Measurements from ENCODE around the gene LY9. TPM values are rescaled to one million over a fixed set of nuclear protein-coding genes. Genes with fewer than 3 reads are reported as not detected.

LY9 gene
- total RNA-seq, 1 donor from 2014 or later, result 0.11 TPM

DNA sequence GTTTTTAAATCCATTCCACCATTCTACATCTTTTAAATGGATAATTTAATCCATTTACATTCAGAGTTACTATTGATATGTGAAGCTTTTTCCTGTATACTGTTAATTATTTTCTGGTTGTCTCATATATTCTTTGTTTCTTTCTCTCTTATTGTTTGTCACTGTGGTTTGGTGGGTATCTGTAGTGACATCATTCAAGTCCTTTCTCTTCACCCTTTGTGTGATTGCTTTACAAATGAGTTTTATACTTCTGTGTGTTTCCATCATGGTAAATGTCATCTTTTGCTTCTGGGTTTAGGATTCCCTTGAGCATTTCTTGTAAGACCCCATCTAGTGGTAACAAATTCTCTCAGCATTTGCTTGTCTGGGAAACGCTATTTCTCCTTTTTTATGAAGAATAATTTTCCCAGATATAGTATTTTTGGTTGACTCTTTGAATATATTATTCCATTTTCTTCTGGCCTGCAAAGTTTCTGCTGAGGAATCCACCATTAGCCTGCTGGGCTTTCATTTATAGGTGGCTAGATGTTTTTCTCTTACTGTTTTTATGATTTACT, 10.2 kb downstream of the LY9 start:
- no peak overlapping the region for H3K4me3 ChIP-seq
- no peak for DNase-seq (ENCODE audit: low spot score in 2 of 2)
- no peaks in the 10 kb centered on the region for H3K27me3 ChIP-seq
- H3K36me3 ChIP-seq, result no peaks in the 10 kb centered on the region
- intact Hi-C loops (cut with DNase I), result no loop called here
- peaks cover 6 to 17% of the 10 kb centered on the region in 2 donors for H3K9me3 ChIP-seq
- no peak overlapping the region for H3K27ac ChIP-seq
- H3K4me1 ChIP-seq, result no peaks in the 10 kb centered on the region
- TF ChIP-seq, protein P1, sequence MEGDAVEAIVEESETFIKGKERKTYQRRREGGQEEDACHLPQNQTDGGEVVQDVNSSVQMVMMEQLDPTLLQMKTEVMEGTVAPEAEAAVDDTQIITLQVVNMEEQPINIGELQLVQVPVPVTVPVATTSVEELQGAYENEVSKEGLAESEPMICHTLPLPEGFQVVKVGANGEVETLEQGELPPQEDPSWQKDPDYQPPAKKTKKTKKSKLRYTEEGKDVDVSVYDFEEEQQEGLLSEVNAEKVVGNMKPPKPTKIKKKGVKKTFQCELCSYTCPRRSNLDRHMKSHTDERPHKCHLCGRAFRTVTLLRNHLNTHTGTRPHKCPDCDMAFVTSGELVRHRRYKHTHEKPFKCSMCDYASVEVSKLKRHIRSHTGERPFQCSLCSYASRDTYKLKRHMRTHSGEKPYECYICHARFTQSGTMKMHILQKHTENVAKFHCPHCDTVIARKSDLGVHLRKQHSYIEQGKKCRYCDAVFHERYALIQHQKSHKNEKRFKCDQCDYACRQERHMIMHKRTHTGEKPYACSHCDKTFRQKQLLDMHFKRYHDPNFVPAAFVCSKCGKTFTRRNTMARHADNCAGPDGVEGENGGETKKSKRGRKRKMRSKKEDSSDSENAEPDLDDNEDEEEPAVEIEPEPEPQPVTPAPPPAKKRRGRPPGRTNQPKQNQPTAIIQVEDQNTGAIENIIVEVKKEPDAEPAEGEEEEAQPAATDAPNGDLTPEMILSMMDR (IDR thresholded peaks at IDR 0.05), result no peak

DNA sequence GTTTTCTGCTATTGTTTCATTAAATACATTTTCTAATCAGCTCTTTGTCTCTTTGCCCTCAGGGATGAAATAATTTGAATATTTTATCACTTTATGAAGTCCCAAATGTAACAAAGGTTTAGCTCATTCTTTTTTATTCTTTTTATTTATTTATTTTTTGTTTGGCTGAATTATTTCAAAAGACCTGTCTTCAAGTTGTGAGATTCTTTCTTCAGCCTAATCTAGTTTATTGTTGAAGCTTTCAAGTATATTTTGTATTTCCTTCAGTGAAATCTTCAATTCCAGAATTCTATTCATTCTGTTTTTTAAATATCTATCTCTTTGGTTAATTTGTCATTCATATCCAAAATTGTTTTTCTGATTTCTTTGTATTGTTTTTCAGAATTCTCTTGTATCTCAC, 10.8 kb downstream of the LY9 start:
- intact Hi-C loops (cut with DNase I), result no loop called here

DNA sequence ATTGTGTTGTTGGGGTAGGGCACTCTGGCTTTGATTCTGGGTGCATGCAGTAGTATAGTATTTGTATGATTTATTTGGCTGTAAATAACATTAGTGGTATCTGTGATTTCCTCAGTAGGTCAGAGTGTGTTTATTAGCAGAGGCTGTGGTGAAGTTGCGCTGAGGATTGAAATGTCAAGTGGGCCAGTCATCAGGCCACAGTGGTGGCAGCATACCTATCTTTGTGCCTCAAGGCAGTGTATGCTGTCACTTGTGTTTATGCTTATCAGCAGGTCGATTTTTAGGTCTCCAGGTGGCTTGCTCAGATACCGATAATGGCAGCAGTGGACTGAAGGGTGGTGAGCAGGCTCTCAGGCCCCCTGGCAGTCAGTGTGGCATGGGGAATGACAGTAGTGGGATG, 11.3 kb downstream of the LY9 start:
- Histone ChIP-seq H3K27ac (no peak overlapping the region), H3K36me3 (no peaks in the 10 kb centered on the region), H3K4me3 (no peak overlapping the region), H3K27me3 (no peaks in the 10 kb centered on the region), H3K4me1 (no peaks in the 10 kb centered on the region), H3K9me3 (peaks cover 6 to 17% of the 10 kb centered on the region in 2 donors)
- intact Hi-C loops (cut with DNase I), result no loop called here
- no peak for DNase-seq (ENCODE audit: low spot score in 2 of 2)
- TF ChIP-seq, protein P1 (IDR thresholded peaks at IDR 0.05), result no peak

More for the DNA sequence above, 10.8 kb downstream of the LY9 start:
- H3K4me3 ChIP-seq, result no peak overlapping the region
- no peak for DNase-seq (ENCODE audit: low spot score in 2 of 2)
- H3K9me3 ChIP-seq, result peaks cover 6 to 17% of the 10 kb centered on the region in 2 donors
- H3K36me3 ChIP-seq, result no peaks in the 10 kb centered on the region
- H3K27me3 ChIP-seq, result no peaks in the 10 kb centered on the region
- H3K4me1 ChIP-seq, result no peaks in the 10 kb centered on the region
- no peak overlapping the region for H3K27ac ChIP-seq
- TF ChIP-seq, protein P1 (IDR thresholded peaks at IDR 0.05), result no peak

DNA sequence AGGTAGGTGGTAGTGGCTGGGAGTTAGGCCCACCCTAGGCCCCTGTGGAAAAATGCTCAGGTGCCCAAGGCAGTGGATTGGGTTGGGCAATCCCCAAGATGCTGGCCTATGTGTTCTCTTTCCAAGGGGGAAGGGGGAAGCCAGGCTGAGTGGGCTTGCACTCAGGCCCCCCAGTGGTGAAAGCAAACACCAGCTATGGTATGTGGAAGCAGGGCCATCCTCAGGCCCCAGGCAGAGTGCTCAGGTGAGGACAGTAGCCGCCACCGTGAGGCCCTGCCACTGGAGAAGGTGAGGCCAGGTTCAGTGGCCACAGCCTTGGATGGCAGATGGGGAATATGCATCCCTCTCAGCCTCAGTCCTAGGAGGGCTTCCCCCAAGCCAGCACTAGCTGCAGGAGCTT, 11.8 kb downstream of the LY9 start:
- Histone ChIP-seq H3K27me3 (no peaks in the 10 kb centered on the region), H3K4me3 (no peak overlapping the region), H3K36me3 (no peaks in the 10 kb centered on the region), H3K27ac (no peak overlapping the region), H3K9me3 (peaks cover 6 to 17% of the 10 kb centered on the region in 2 donors), H3K4me1 (no peaks in the 10 kb centered on the region)
- intact Hi-C loops (cut with DNase I), result no loop called here
- no peak for DNase-seq (ENCODE audit: low spot score in 2 of 2)
- TF ChIP-seq, protein P1 (IDR thresholded peaks at IDR 0.05), result no peak

DNA sequence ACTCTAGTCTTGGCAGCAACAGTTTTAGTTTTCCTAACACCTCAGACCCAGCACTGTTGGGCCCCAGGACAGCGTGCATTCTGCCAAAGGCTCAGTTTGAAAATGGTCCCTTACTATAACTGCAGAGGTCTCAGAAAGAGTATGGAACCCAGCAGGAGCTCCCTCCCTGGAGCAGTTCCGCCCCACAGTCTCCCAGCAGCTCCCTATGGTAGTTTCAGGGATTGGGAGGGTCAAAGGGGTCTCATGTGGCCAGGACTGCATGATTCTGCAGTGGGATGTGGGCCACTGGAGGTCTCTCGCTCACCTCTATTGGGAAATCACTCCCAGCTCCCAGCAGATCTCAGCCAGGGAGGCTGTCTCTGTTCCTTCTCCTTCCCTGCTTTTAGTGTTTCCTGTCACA, 12.3 kb downstream of the LY9 start:
- intact Hi-C loops (cut with DNase I), result no loop called here
- Histone ChIP-seq H3K36me3 (no peaks in the 10 kb centered on the region), H3K9me3 (peaks cover 6 to 17% of the 10 kb centered on the region in 2 donors), H3K27ac (no peak overlapping the region), H3K4me1 (no peaks in the 10 kb centered on the region), H3K27me3 (no peaks in the 10 kb centered on the region), H3K4me3 (no peak overlapping the region)
- no peak for DNase-seq (ENCODE audit: low spot score in 2 of 2)
- TF ChIP-seq, protein P1 (IDR thresholded peaks at IDR 0.05), result no peak

DNA sequence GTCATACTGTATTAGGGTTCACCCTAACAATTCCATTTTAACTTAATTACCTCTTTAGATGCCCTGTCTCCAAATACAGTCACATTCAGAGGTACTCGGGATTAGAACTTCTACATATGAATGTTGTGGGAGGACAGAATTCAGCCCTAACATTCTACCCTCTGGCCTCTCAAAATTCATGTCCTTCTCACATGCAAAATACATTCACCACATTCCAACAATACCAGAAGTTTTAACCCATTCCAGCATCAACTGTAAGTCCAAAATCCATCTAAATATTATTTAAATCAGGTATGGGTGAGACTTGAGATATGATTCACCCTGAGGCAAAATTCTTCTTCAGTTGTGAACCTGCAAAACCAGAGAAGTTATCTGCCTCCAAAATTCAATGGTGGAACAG, 14.5 kb downstream of the LY9 start:
- DNase-seq (ENCODE audit: low spot score in 2 of 2), result no peak
- no peak overlapping the region for H3K4me3 ChIP-seq
- no peaks in the 10 kb centered on the region for H3K4me1 ChIP-seq
- no peaks in the 10 kb centered on the region for H3K27me3 ChIP-seq
- H3K36me3 ChIP-seq, result no peaks in the 10 kb centered on the region
- H3K9me3 ChIP-seq, result peaks cover 6 to 17% of the 10 kb centered on the region in 2 donors
- intact Hi-C loops (cut with DNase I), result no loop called here
- TF ChIP-seq, protein P1 (IDR thresholded peaks at IDR 0.05), result no peak
- no peak overlapping the region for H3K27ac ChIP-seq
